Thyroid gland (tissue), 4 donors: ENCODE measurements around the gene TAS2R41.

ENCODE experiments used
- CTCF ChIP-seq, 6 experiments: fragments of 200-600 bp in 3 of 6; fragments of 450-650 bp in 3 of 6; sonication (generic) in 3 of 6; IDR thresholded peaks; one replicate each; pipeline ENCODE4 v1.5.1; 2016 to 2019; ENCODE audit warnings: antibody characterized with exemption in 6 of 6, mild to moderate bottlenecking in 2 of 6, inconsistent platforms in 1 of 6, moderate library complexity in 1 of 6
- POLR2A ChIP-seq, 2 donors: fragments of 450-650 bp; IDR thresholded peaks; one replicate each; pipeline ENCODE4 v1.6.1; 2017; ENCODE audit warnings: antibody characterized with exemption in 2 of 2, mild to moderate bottlenecking in 2 of 2, moderate library complexity in 1 of 2

DNA sequence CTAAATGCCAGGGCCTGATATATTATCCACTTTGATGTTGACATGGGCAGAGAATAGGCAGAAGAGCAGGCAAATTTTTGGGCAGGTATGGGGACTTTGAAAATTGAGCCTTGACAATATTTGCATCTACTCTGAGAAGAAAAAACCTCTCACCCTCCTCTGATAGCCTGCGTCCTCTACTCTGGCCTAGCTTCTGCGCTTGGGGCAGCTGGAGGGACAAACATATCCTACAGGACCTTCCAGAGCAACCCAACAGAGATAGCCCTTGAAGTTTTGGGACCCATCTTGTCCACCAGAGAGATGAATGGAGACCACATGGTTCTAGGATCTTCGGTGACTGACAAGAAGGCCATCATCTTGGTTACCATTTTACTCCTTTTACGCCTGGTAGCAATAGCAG lies 34.5 kb upstream of the TAS2R41 start, which contains the start of gene TAS2R60:
- TF ChIP-seq POLR2A (IDR thresholded peaks at IDR 0.05) (no peak), CTCF (IDR thresholded peaks at IDR 0.05) (no peak)
